GM18508 (cell line): ENCODE results near the gene ADGRF5.
"Not testable (repeated sequence)": the region's sequence is repeated elsewhere in the genome, so short reads cannot be mapped to it uniquely, and the experiment has no call there.

Experiments
- ATAC-seq: cut with Tn5 transposase; IDR thresholded peaks from one replicate; pipeline ENCODE4 v1.9.1; 2021; ENCODE audit warnings: moderate number of reproducible peaks; ENCODE audit not compliant: insufficient read depth, unreplicated experiment

Gene ADGRF5

DNA sequence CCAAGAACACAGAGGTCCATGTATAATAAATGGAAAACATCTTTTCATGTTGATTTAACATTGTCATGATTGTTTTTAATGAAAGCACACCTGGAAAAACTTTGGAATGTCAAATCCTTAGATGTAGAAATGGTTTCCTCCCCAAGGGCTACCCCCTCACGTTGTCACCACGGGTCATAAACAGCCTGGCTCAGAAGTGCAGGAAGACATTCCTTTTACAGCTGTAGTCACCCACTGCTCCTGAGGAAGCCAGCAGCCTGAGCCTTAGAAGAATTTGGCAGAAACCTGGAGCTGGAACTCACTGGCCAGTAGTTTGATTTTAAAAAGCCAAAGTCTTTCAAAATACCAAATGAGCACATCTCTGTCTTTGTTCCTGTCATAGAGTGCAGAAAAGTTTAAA is 23.7 kb downstream of the ADGRF5 start:
- no peak for ATAC-seq

GRCh38 chr6:46896871-46897270 is 24.9 kb downstream of the ADGRF5 start:
- ATAC-seq, result no peak

DNA sequence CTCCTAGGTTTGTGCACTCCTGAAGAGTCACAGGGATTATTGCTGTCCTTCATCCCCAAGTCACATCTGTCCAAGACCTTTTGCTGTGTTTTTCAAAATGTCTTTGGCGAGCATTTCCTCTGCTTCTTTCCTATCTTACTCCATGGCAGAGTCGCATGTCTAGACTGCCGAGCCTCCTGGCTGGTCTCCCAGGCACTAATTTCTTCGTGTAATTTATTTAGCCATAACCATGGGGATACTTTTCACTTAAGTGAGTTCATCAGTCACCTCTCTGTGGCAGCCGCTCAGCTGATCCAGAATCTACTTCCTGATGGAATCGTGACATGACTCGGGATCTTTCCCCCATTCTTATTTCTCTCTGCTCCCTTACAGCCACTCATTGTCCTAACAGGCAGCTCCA is 25.8 kb downstream of the ADGRF5 start:
- ATAC-seq, result no peak

- no peak for ATAC-seq
Observed at GRCh38 chr6:46894433-46894832, 27.3 kb downstream of the ADGRF5 start.

DNA sequence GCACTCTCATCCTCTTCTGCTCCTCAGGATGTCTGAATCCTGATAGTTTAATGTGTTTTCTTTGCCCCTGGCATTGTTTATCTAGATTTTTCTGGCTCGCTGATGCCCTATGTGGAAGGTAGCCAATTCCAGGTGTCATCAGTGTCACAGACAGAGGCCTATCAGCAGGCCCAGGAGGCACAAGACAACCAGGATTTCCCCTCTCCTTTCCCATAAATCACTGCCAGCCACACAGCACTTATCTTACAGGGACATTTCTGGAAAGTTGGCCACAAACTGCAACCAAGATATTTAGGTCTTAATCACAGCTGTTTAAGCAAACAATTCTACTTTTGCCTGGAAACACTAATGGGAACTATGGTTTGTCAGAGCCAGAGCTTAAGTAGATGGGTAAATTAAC is 28.1 kb downstream of the ADGRF5 start:
- no peak for ATAC-seq

DNA sequence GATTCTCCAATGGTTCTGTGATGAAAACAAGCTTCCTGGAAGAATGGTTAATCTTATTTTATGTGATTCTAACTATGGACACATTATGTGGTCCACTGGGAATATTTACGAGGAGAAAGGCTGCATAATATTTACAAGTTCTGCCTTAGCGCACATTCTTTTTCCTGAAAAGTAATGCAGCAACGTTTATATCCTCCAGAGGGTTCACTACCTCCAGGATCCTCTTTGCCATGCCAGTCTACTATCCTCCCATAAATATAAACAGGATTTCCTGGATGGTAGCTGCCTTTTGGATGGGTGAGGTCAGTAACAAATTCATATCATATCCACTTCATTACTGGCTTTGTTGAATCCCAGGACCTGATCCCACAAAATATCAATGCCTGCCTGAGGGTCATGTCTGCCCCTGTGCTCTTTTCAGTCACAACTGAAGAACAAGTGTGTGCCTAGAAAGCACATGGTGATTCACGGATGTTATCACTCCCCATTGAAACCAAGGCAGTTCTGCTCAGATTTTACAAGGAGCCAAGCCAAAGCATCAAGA is 30.4 kb downstream of the ADGRF5 start:
- no peak for ATAC-seq

DNA sequence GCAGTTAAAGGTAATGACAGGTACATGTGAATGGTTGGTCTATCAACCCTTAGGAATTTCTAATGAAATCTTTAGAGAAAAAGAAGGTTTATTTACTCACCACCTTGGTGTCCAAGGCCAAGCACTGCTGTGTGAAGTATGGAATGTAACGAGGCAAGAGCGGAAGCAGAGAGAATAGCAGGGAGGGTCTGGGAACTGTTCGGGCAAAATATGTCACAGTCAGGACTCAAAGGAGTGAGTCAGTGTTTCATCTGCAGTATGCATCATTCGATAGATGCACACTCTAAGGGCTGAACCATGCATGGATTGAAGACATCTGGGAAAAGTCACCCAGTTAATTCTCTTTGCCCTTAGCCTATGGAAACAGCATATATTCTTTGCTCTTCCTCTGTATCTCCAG is 33.2 kb downstream of the ADGRF5 start:
- no peak for ATAC-seq

GRCh38 chr6:46888031-46888430 is 33.7 kb downstream of the ADGRF5 start:
- ATAC-seq, result no peak

DNA sequence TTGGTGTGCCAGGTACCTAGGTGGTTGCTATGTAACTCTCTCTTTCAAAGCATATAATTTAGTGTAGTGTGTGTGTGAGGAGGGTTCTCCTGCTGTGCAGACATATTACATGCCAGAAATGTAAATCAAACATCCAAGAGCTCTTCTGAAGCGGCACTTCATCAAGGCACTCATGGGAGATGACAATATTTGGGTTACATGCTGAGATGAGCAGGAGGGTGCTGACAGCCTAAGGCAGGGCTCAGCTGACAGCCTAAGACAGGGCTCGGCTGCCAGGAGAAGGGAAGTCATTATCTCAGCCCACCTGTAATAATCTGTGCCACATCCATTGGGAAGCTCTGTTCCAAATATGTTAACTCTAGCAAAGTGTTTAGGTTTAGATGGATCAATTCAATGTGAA is 39.1 kb downstream of the ADGRF5 start:
- no peak for ATAC-seq

DNA sequence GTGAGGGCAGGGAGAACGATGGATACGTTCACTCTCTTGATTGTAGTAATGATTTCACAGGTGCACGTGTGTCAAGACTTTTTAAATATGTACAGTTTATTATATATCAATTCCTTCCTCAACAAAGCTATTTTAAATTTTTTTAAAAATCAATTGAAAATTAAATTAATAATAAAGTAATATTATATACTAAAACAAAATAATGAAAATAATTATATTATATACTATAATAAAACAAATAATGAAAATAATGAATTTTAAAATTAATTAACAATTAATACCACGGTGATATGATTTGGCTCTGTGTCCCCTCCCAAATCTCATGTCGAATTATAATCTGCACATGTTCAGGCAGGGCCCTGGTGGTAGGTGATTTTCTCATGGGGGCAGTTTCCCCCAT is 42.7 kb downstream of the ADGRF5 start:
- ATAC-seq, result no peak

DNA sequence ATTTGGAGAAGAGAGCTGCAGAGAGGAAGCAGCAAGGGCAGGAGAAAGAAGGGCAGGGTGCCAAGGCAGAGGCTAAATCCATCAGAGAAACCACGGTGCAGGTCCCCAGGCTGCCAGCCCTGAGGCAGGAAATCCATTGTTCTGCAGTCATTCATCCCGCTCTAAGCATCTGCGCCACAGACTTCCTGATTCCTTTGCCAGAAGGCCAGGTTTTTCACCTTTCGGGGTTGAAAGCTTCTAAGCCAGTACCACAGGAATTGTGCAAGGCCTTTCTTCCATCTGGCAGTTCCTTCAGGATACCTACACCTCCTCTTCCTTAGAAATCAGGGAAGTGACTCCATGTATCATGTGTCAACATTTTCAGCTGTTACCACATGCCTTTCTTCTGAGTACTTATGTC is 45.6 kb downstream of the ADGRF5 start:
- ATAC-seq, result no peak

DNA sequence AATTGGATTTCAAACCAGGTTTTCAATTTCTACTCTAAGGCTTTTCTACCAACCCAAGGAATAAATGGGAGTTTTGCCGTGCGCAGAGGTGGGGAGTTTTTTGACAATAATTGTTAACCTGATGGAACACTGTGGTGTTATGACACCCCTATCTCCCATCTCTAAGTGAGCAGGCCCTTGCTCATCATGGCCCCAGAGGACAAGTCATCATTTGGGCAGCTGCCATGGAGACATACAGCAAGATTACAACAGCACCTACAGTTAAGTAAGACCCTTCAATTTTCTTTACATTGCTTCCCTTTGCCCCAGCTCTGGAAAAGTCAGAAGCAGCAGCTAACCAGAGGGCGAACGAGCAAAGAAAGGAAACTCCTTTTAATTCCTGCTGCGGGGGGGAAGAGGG is 54.3 kb downstream of the ADGRF5 start:
- no peak for ATAC-seq

DNA sequence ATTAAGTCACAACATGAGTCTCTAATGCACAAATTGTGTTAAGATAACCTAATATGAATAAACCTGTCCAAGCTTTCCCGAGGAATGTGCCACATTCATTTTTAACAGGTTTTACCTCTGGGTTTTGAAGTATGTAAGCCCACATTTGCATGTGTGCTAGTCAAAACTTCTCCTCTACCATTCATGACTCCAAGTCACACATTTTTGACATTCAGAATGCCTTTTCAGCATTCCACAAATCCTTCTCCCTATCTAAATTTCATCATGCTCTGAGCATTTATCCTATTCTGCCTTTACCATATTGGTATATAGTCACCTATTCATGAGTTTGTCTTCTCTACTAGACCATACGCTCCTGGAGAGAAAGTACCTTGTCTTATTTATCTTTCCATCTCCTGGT is 56.5 kb downstream of the ADGRF5 start:
- ATAC-seq, result no peak

GRCh38 chr6:46863791-46864190 is 57.9 kb downstream of the ADGRF5 start:
- no peak for ATAC-seq

- ATAC-seq, result no peak
Observed at GRCh38 chr6:46862381-46862780, 59.4 kb downstream of the ADGRF5 start.

GRCh38 chr6:46855966-46856365 is 65.8 kb downstream of the ADGRF5 start:
- not testable (repeated sequence) for ATAC-seq

DNA sequence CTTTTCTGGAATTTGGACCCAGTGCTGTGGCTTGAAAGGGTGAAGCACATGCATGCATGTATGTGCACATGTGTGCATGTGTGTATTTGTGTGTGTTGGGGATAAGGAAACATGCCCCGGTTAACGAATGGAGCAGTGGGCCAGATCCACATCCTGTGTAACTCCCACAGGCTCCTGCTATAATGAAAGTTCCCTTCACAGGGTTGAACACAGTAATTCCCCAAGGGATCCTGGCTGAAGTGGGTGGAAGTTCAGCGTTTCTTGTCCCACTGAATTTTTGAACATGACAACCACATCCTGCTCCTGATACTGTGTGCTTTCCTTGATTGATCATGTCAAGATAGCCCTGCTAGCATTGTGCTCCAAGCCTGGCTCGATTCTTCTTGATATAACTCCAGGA is 70.2 kb downstream of the ADGRF5 start:
- not testable (repeated sequence) for ATAC-seq

- ATAC-seq, result no peak
Observed at GRCh38 chr6:46850792-46851191, 70.9 kb downstream of the ADGRF5 start.

- no peak for ATAC-seq
Observed at GRCh38 chr6:46849361-46849690, 72.4 kb downstream of the ADGRF5 start.

- no peak for ATAC-seq
Observed at GRCh38 chr6:46848684-46849360, 72.9 kb downstream of the ADGRF5 start.

- no peak for ATAC-seq
Observed at GRCh38 chr6:46845126-46845525, 76.6 kb downstream of the ADGRF5 start.

- not testable (repeated sequence) for ATAC-seq
Observed at GRCh38 chr6:46842252-46842846, 79.4 kb downstream of the ADGRF5 start.
